Hepatocyte (in vitro differentiated cells): ENCODE measurements around the gene ANO3. TPM values are rescaled to one million over a fixed set of nuclear protein-coding genes. Genes with fewer than 3 reads are reported as not detected.

Source experiments
- DNase-seq: peaks from one replicate; pipeline ENCODE4 v3.0.0-alpha.2; 2016; ENCODE audit warnings: low spot score
- H2AFZ ChIP-seq: fragments of 200-600 bp; sonication (generic); 2 replicates; pipeline ENCODE4 v1.6.0; 2016; ENCODE audit warnings: antibody characterized with exemption, mild to moderate bottlenecking
- H3K27ac ChIP-seq: fragments of 200-600 bp; sonication (generic); 2 replicates; pipeline ENCODE4 v1.5.1; 2016; ENCODE audit warnings: mild to moderate bottlenecking
- H3K27me3 ChIP-seq: fragments of 200-600 bp; sonication (generic); 2 replicates; pipeline ENCODE4 v1.6.1; 2016
- H3K36me3 ChIP-seq: fragments of 200-600 bp; sonication (generic); replicated peaks from 2 replicates; pipeline ENCODE4 v1.5.1; 2016; ENCODE audit warnings: low read depth; ENCODE audit not compliant: insufficient read depth
- H3K4me1 ChIP-seq: fragments of 200-600 bp; sonication (generic); 2 replicates; pipeline ENCODE4 v1.5.1; 2016; ENCODE audit warnings: mild to moderate bottlenecking, moderate library complexity; ENCODE audit not compliant: insufficient read depth
- H3K4me2 ChIP-seq: fragments of 200-600 bp; sonication (generic); 2 replicates; pipeline ENCODE4 v1.6.0; 2016
- H3K4me3 ChIP-seq: fragments of 200-600 bp; sonication (generic); 2 replicates; pipeline ENCODE4 v1.5.1; 2016; ENCODE audit warnings: mild to moderate bottlenecking
- H3K79me2 ChIP-seq: fragments of 200-600 bp; sonication (generic); 2 replicates; pipeline ENCODE4 v1.6.0; 2017; ENCODE audit warnings: mild to moderate bottlenecking
- H3K9me2 ChIP-seq: fragments of 200-600 bp; sonication (generic); replicated peaks from 2 replicates; pipeline ENCODE4 v1.6.0; 2017; ENCODE audit warnings: mild to moderate bottlenecking; ENCODE audit not compliant: insufficient read depth
- H3K9me3 ChIP-seq: fragments of 200-600 bp; sonication (generic); 2 replicates; pipeline ENCODE4 v1.5.1; 2016; ENCODE audit warnings: low read depth, mild to moderate bottlenecking
- H4K20me1 ChIP-seq: fragments of 200-600 bp; sonication (generic); 2 replicates; pipeline ENCODE4 v1.6.0; 2016; ENCODE audit warnings: mild to moderate bottlenecking; ENCODE audit not compliant: insufficient read depth, poor library complexity, severe bottlenecking
- CTCF ChIP-seq: fragments of 200-600 bp; sonication (generic); IDR thresholded peaks from 2 replicates; pipeline ENCODE4 v1.5.1; 2016; ENCODE audit warnings: antibody characterized with exemption, mild to moderate bottlenecking; ENCODE audit not compliant: poor library complexity
- EZH2 ChIP-seq: fragments of 200-600 bp; sonication (generic); IDR thresholded peaks from 2 replicates; pipeline ENCODE4 v1.6.1; 2016; ENCODE audit warnings: antibody characterized with exemption, mild to moderate bottlenecking, borderline replicate concordance
- EZH2phosphoT487 ChIP-seq: fragments of 200-600 bp; sonication (generic); IDR thresholded peaks from one replicate; pipeline ENCODE4 v1.6.1; 2018; ENCODE audit warnings: antibody characterized with exemption, mild to moderate bottlenecking, low read depth, moderate library complexity; ENCODE audit not compliant: unreplicated experiment, severe bottlenecking
- WGBS: methylation state at CpG from one replicate; pipeline ENCODE4 v1.1.6; 2016; ENCODE audit warnings: low lambda C conversion rate; ENCODE audit errors: missing lambda C conversion rate; 5-methylcytosine and 5-hydroxymethylcytosine counted together
- polyA plus RNA-seq: library from polyadenylated mRNA; unstranded; fragments of >200 nt; fragmentation: Nextera tagmentation; extraction: Ambion mirVana; gene quantifications from 2 replicates; pipeline ENCODE4 v1.2.1, GENCODE V29; 2016
- total RNA-seq: library from RNA; depleted of rRNA; stranded (reverse); fragments of >200 nt; gene quantifications from 2 replicates; pipeline ENCODE4 v1.2.3, GENCODE V29; 2014

The ANO3 gene
- total and polyA plus RNA-seq, 2 experiments from 2014 or later, result 0.17 TPM; not detected in 1

GRCh38 chr11:26332572-26332915 is 614 bp downstream of the ANO3 start:
- Histone ChIP-seq H3K27me3 (peaks cover 37% of the 10 kb centered on the region), H3K4me1 (no peaks in the 10 kb centered on the region), H3K36me3 (no peaks in the 10 kb centered on the region), H3K9me2 (no peaks in the 10 kb centered on the region), H3K9me3 (no peaks in the 10 kb centered on the region), H3K79me2 (no peaks in the 10 kb centered on the region), H3K27ac (no peak overlapping the region), H3K4me2 (peak overlapping the region; percentile 73), H3K4me3 (no peak overlapping the region), H4K20me1 (no peaks in the 10 kb centered on the region), H2AFZ (no peak overlapping the region)
- TF ChIP-seq EZH2 (no peak), CTCF (no peak), EZH2phosphoT487 (no peak)
- WGBS, result 70% methylated on average over 5 of the region's 5 CpGs
- no peak for DNase-seq

- TF ChIP-seq CTCF (no peak), EZH2 (no peak), EZH2phosphoT487 (no peak)
Measured at GRCh38 chr11:26333906-26334305, 2.0 kb downstream of the ANO3 start.

GRCh38 chr11:26335903-26336302 is 4.0 kb downstream of the ANO3 start:
- H3K9me2 ChIP-seq, result no peaks in the 10 kb centered on the region
- no peak overlapping the region for H2AFZ ChIP-seq
- no peaks in the 10 kb centered on the region for H3K4me1 ChIP-seq
- no peak for TF ChIP-seq EZH2
- TF ChIP-seq CTCF, result no peak
- TF ChIP-seq EZH2phosphoT487, result no peak
- peaks cover 27% of the 10 kb centered on the region for H3K27me3 ChIP-seq
- no peak overlapping the region for H3K27ac ChIP-seq
- H3K36me3 ChIP-seq, result no peaks in the 10 kb centered on the region
- DNase-seq, result no peak
- no peak overlapping the region for H3K4me3 ChIP-seq
- no peaks in the 10 kb centered on the region for H4K20me1 ChIP-seq
- H3K79me2 ChIP-seq, result no peaks in the 10 kb centered on the region
- H3K9me3 ChIP-seq, result no peaks in the 10 kb centered on the region
- H3K4me2 ChIP-seq, result no peak overlapping the region

More at GRCh38 chr11:26333906-26334305, 2.0 kb downstream of the ANO3 start:
- no peak overlapping the region for H2AFZ ChIP-seq
- DNase-seq, result no peak
- no peaks in the 10 kb centered on the region for H3K36me3 ChIP-seq
- H3K27ac ChIP-seq, result no peak overlapping the region
- no peaks in the 10 kb centered on the region for H3K9me2 ChIP-seq
- 66% methylated on average over 3 of the region's 3 CpGs for WGBS
- no peaks in the 10 kb centered on the region for H4K20me1 ChIP-seq
- H3K4me3 ChIP-seq, result no peak overlapping the region
- peaks cover 37% of the 10 kb centered on the region for H3K27me3 ChIP-seq
- no peaks in the 10 kb centered on the region for H3K9me3 ChIP-seq
- H3K4me1 ChIP-seq, result no peaks in the 10 kb centered on the region
- no peaks in the 10 kb centered on the region for H3K79me2 ChIP-seq
- no peak overlapping the region for H3K4me2 ChIP-seq

GRCh38 chr11:26344647-26345046 is 12.7 kb downstream of the ANO3 start:
- H3K9me2 ChIP-seq, result no peaks in the 10 kb centered on the region
- H4K20me1 ChIP-seq, result no peaks in the 10 kb centered on the region
- H3K27me3 ChIP-seq, result no peaks in the 10 kb centered on the region
- no peak for DNase-seq
- WGBS, result 80% methylated on average over 2 of the region's 2 CpGs
- no peaks in the 10 kb centered on the region for H3K79me2 ChIP-seq
- no peak overlapping the region for H3K4me2 ChIP-seq
- TF ChIP-seq CTCF (no peak), EZH2phosphoT487 (no peak), EZH2 (no peak)
- no peak overlapping the region for H3K4me3 ChIP-seq
- no peaks in the 10 kb centered on the region for H3K36me3 ChIP-seq
- H3K27ac ChIP-seq, result no peak overlapping the region
- no peaks in the 10 kb centered on the region for H3K9me3 ChIP-seq
- no peak overlapping the region for H2AFZ ChIP-seq
- no peaks in the 10 kb centered on the region for H3K4me1 ChIP-seq
